Kidney epithelial cell (primary cell): ENCODE results near the gene PRXL2C. TPM values are rescaled to one million over a fixed set of nuclear protein-coding genes. Genes with fewer than 3 reads are reported as not detected.

Experiments
- DNase-seq: peaks from one replicate; pipeline ENCODE4 v3.0.0-alpha.2; 2010; ENCODE audit warnings: low read depth
- H3K27me3 ChIP-seq: 2 replicates; pipeline ENCODE4 v1.6.0; 2011; ENCODE audit warnings: low read length; ENCODE audit not compliant: control insufficient read depth, insufficient read depth
- H3K36me3 ChIP-seq: 2 replicates; pipeline ENCODE4 v1.5.1; 2011; ENCODE audit warnings: low read length; ENCODE audit not compliant: control insufficient read depth, insufficient read depth
- H3K4me3 ChIP-seq: 2 replicates; pipeline ENCODE4 v1.5.1; 2011; ENCODE audit warnings: low read depth, mild to moderate bottlenecking, control low read depth, low read length
- total RNA-seq: library from RNA; depleted of rRNA; stranded (reverse); fragments of >200 nt; gene quantifications from 2 replicates; pipeline ENCODE4 v1.2.3, GENCODE V29; 2015
- TF ChIP-seq, protein P1 (sequence below): IDR thresholded peaks from 2 replicates; pipeline ENCODE4 v1.5.1; 2011; ENCODE audit warnings: mild to moderate bottlenecking, moderate library complexity, low read length, control low read depth, inconsistent platforms; ENCODE audit not compliant: insufficient read depth, poor library complexity, severe bottlenecking

The PRXL2C gene
- total RNA-seq, 1 donor from 2014 or later, result 14.1 TPM

DNA sequence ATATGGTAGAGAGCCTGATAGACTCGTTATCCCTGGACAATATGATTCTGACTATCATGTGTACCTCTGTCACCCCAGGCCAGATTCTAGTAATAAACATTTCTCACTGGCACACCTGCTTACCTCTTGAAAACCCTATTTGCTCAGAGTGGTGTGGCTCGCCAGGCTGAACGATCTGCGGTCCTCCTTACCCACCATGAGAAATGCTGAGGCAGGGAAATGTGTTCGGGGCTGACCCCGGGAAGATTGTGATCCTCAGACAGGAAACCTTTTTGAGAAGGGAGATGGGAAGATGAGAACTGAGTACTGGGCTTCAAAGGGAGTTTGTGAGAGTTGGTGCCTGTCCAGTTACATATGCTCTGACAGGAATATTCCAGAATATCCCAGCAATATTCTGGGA is 10.7 kb upstream of the PRXL2C start:
- Histone ChIP-seq H3K27me3 (no peaks in the 10 kb centered on the region), H3K4me3 (no peak overlapping the region), H3K36me3 (no peaks in the 10 kb centered on the region)
- TF ChIP-seq, protein P1, sequence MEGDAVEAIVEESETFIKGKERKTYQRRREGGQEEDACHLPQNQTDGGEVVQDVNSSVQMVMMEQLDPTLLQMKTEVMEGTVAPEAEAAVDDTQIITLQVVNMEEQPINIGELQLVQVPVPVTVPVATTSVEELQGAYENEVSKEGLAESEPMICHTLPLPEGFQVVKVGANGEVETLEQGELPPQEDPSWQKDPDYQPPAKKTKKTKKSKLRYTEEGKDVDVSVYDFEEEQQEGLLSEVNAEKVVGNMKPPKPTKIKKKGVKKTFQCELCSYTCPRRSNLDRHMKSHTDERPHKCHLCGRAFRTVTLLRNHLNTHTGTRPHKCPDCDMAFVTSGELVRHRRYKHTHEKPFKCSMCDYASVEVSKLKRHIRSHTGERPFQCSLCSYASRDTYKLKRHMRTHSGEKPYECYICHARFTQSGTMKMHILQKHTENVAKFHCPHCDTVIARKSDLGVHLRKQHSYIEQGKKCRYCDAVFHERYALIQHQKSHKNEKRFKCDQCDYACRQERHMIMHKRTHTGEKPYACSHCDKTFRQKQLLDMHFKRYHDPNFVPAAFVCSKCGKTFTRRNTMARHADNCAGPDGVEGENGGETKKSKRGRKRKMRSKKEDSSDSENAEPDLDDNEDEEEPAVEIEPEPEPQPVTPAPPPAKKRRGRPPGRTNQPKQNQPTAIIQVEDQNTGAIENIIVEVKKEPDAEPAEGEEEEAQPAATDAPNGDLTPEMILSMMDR, result no peak
- DNase-seq, result no peak

DNA sequence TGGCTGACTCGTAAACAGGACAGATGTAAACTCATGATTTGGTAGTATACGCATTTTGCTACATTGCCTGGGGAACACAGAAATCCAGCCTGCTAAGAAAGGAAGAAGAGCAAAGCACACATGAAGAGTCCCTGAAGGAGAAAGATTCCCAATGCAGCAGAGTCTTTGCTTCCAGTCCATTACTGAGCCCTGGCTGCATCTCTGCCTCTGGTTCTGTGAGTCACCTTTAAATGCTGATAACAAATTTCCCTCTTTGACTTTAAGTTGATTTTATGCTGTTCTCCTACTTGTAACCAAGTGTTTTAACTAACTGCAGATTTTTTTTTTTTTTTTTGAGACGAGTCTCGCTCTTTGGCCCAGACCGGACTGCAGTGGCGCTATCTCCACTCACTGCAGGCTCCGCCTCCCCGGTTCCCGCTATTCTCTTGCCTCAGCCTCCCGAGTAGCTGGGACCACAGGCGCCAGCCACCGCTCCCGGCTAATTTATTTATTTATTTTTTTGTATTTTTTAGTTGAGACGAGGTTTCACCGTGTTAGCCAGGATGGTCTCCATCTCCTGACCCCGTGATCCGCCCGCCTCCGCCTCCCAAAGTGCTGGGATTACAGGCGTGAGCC is 8.5 kb upstream of the PRXL2C start:
- Histone ChIP-seq H3K36me3 (no peaks in the 10 kb centered on the region), H3K4me3 (no peak overlapping the region), H3K27me3 (no peaks in the 10 kb centered on the region)
- TF ChIP-seq, protein P1, result no peak
- DNase-seq, result no peak

DNA sequence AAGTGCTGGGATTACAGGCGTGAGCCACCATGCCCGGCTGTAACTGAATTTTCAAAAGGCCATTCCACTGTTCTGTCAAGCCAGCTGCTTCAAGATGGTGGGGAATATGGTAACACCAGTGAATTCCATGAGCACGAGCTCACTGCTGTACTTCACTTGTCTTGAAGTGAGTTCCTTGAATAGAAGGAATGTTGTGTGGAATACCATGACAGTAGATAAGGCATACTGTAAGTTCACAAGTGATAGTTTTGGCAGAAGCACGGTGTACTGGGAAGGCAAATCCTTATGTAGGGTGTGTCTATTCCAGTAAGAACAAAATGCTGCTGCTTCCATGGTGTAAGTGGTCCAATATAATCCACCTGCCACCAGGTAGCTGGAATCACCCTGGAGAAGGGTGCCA is 6.6 kb upstream of the PRXL2C start:
- TF ChIP-seq, protein P1, result no peak
- no peak for DNase-seq
- Histone ChIP-seq H3K27me3 (no peaks in the 10 kb centered on the region), H3K36me3 (no peaks in the 10 kb centered on the region), H3K4me3 (no peak overlapping the region)

DNA sequence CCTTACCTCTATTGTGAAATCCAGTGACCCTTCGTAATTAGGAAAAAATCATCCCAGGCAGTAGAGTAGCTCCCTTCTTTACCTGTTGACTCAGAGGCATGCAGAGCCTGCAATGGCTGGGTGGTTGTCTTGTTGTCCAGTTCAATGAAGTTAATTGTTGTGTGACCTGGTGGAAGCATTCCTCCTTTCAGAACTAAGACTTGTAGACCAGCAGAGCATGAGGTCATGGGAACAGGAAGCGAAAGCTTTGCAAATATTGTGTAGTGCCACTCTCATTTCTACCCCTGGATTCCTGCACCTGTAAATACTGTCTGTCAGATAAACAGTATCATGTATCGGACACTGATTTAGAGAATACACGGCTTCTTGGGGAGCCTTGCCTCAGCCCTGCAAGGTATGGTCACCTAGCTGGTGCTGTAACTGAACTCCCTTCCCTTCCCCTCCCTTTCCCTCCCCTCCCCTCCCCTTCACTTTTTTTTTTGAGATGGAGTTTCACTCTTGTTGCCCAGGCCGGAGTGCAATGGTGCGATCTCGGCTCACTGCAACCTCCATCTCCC is 5.7 kb upstream of the PRXL2C start:
- H3K27me3 ChIP-seq, result no peaks in the 10 kb centered on the region
- DNase-seq, result no peak
- TF ChIP-seq, protein P1, result no peak
- H3K36me3 ChIP-seq, result no peaks in the 10 kb centered on the region
- no peak overlapping the region for H3K4me3 ChIP-seq

DNA sequence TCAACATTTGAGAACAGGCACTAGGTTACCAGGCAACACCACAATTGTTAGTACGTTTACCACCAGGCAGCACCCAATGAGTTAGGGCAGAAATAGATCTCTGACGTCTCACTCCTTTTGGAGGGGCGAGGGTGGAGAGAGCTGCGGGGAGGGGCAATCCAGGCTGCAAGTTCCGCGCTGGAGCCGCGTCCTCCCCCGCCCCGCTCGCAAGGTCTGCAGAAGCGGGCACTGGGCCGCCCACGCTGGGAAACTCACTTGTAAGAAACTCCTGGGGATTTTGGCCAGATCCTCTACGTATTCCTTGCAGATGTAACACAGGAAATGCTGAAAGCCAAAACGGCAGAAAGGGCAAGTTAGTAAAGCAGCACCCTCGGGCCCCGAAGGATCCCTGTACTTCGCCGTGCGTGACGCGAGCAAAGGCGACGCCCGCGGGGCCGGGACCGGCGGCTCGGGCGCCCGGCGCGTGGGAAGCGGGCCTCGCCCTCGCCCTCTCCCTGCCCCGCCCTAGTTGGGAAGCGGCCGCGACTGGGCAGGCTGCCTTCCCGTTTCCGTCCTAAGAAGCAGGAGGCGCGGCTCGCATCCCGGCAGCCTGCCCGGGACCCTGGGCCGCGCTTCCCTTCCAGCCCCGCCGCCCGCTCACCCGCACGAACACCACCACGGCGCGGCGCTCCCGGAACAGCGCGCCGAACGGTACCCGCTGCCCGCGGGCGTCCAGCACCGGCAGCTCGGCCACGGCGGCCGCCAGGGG is 493 bp downstream of the PRXL2C start:
- TF ChIP-seq, protein P1, result no peak
- DNase-seq, result peak; percentile 65
- no peaks in the 10 kb centered on the region for H3K27me3 ChIP-seq
- peak overlapping the region; percentile 75 for H3K4me3 ChIP-seq
- H3K36me3 ChIP-seq, result no peaks in the 10 kb centered on the region
